ENCODE measurements around the gene KRT7.
A peak's percentile ranks its signal among the peaks of the same experiment; 100 is the strongest.
"Not testable (repeated sequence)": the region's sequence is repeated elsewhere in the genome, so short reads cannot be mapped to it uniquely, and the experiment has no call there.

The KRT7 gene

DNA sequence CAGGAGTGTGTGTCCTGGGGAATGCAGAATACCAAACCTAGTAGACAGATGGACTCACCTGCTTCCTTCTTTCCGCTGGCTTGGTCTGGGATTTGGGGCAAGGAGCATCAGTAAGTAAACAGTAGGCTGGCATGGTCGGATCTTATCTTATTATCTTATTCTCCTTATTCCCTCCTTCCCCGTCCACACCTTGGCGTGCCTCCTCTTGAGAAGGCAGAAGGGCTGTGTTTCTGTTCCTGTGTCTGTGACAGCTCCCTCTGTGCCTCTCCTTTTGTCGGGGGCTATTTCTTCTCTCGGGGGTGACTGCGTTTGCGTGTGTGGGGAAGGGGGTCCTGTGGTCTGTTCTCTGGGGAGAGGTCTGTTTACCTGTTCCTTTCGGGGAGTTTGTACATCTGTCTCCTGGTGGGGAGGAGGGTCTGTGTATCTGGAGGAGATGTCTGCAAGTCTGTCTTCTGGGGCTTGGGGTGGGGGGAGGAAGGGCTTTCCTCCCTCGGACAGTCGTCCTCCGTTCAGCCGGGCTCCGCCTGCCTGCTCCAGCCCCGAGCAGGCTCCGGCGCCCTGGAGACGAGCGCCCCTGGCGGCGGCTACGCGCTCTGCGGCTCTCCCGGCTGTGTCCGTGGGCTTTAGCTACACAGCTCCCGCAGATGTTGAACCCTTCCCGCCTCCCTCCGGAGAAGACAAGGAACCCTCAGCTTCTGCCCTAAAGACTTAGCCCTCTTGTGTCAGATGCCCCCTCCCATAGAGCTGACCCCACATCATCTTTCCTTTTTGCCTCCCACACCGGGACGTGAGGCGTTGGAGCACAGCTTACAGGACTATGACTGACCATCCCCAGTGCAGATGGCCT is 45.8 kb downstream of the KRT7 start:
- DNase-seq (ENCODE audit: low read depth, low spot score): no peak

DNA sequence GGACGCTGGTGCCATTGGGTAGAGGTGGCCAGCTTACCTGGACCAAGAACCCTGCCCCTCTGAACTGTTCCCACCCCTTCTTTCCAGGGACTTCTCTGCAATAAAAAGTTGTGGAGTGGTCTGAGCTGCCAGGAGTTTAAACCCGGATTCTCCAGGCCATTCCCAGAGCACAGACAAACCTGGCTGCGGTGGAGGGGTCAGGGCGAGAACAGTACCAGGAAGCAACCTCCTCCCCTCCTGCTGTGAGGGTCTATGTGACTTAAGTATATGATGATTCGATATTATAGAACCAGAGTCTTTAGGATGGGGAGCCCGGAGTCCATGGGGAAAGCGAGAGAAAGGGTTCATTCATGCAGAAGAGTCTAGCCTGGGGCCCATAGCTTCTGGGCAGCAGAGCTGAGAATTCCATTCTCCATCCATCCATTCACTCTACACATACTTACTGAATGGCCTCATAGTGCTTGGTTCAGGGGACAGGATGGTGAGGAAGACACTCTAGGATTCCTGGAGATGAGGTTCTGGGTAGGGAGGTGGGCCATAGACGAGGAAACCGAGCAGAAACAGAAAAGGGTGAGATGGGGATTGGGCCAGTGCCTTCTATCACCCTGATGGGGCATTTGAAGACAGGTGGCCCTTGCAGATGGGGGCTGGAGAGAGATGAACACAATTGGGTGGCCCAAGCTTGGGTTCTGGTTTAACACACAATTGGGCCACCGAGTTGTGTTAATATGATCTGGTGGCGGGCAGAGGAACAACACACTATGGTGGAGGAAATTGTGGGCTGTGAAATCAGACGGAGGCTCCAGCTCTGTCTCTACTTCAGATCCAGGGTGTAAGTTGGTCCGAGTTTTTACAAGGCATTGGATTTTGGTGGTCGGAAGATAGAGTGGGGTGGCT is 46.6 kb downstream of the KRT7 start:
- no peak for DNase-seq (ENCODE audit: low read depth, low spot score)

DNA sequence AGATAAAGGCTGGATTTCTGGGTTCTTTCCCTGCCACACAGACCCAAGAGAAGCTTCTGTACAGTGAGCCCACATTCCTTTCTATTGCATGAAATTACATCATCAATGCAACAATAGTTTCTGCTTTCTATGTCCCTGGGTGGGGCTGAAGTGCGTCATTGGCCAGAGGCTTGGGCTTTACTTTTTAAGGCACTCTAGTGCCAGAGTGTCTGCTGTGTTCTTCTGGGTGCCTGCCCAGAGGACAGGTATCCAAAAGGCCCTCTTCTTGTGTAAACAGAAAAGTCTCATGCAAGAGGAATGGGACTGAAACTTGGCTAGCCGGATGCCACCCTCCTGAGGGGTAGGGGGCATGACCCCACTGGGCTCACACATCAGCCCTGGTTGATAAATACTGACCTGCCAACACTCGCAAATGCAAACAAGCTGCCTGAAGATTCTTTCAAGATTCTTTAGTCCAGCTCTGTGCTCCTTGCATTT is 47.3 kb downstream of the KRT7 start:
- DNase-seq (ENCODE audit: low read depth, low spot score): no peak

DNA sequence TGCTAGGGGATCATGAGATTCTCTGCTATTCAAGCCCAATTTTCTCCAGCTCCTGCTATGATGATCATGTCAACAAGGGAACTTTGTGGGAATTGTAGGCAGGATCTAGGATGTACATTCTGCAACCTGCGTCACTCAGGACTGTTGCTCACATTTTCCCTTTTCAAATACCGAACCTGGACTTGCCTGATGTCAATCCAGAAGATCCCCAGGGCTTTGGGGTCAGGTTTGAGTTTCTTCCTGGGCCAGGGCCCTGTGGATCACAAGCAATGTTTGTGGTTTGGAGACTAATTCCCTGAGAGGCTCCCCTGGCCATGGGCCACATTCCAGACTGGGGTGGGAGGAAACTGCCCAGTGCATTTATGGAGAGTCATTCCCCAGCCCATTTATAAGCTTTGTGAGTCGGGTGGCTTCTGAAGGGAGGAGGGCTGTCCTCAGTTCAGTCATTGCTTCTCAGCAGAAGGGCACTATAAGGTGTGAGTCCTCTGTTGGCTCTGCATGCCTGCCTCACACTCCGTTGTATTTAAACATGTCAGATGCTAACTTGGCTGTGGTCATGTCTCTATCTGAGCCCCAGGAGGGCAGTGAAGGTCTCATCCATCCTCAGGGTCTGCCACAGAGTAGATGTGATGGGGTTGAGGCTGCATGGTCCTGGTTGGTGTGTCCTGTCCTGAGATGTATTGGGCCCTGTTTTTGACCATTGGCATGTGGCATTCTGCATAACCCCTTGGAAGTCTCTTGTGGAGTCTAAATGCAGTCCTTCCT is 47.9 kb downstream of the KRT7 start:
- peak; percentile 87 for DNase-seq (ENCODE audit: low read depth, low spot score)

DNA sequence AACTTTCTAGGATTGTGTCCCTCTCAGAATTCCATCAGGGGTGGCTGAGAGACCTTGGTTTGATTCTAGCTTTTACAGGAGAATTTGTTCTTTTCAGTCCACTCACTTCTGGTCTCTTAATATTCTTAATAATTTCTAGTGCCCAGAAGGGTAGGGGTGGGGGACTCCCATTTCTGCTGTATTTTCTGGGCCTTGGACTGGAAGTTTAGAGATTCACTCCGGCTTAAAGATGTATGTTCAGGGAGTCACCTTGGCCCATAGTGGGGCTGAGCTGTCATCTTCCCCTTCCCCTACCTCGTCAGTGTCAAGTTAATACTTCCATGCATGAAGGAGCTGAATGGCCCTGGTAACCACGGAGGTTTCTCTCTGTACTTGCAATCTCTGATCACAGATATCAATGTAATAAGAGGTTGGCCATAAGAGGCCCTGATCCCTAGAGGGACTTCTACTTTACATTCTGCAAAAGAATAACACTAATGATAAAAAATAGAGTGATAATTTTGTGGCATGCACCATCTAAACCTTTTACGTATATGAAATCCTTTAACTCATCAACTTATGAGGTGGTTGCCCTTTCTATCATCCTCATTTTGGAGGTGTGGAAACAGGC is 51.6 kb downstream of the KRT7 start:
- DNase-seq (ENCODE audit: low read depth, low spot score): no peak

DNA sequence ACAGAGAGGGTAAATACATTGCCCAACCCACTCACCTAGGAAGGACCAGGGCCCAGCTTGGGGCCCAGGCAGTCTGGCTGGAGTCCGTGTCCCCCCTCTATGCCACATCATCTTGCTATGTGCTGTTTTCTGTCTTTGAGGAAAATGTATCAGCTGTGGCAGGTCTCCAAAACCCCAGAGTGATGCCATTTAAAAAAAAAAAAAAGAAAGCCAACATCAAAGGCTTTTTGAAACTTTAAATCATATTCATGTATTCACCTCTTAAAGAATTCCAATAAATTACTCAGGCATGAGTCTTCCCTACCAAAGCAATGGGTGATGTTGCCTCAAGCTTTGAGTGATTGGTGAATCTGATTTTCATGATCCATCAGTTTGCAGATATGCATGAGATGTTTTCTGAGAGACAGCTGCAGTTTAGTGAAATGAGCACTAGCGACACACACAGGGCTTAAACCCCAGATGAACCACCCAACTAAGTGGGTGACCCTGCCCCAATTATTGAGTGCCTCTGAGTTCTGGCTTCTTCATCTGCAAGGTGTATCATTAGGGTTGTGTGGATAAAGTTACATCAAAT is 52.2 kb downstream of the KRT7 start:
- DNase-seq (ENCODE audit: low read depth, low spot score): no peak

DNA sequence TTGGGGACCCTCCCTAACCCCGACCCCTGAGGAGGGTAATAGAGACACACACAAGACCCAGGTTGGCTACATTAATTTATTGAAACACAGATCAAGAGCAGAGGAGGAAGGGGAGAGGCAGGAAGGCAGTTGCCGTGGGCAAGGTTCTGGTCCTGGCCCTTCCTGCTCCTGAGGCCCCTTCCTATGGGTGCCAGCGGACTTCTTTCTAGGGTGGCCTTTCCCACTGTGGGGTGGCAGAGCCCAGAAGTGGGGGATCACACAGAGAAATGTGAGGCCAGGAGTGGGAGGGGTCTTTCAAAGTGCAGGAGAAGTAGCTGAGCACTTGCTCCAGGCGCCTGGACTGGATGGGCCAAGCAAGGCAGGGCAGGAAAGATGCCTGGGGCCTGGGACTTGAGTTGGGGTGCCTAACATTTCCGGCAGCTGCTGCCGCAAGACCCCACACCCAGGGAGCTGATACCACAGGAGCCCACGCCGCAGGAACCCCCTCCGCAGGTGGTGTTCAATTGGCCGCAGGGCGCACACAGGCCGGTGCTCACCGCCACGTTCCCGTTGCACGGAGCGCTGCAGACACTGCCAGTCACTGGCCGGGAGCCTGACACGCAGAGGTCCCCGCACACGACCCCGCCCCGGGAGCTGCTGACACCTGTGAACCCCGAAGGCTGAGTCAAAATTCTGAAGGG is 52.9 kb downstream of the KRT7 start:
- no peak for DNase-seq (ENCODE audit: low read depth, low spot score)

DNA sequence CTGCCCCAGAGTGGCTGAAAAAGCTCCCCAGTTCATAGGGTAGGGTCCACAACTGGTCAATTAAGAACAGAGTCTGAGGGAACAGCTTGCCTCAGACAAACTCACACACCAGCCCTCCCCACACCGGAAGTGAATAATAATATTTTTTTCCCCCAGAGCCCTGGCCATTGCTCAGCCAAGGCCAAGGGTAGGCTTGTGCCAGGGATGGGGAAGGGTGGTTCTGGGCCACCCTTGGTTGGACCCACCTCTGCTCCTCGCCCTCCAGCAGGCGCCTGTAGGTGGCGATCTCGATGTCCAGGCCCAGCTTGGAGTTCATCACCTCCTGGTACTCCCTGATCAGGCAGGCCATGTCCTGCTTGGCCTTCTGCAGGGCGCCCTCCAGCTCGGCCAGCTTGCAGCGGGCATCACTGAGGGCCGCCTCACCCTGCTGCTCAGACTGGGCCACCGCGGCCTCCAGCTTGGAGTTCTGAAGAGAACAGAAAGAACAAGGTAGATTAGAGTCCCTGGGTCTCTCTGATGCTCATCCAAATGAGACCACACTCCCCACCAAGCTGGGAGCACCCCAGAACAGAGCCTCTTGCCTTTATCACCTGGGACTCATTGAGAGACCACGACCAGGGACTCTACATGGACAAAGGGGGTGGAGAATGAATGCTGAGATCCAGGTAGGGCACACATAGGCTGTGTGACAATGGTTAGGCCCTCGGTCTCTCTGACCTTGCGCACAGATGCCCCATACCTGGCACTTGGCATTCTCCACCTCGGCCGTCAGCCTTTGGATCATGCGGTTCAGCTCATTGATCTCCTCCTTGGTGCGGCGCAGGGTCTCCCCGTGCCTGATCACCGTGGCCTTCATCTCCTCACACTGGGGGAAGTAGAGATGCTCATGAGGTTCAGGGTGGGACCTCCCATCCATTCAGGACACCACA is 54.1 kb downstream of the KRT7 start:
- not testable (repeated sequence) for DNase-seq (ENCODE audit: low read depth, low spot score)

DNA sequence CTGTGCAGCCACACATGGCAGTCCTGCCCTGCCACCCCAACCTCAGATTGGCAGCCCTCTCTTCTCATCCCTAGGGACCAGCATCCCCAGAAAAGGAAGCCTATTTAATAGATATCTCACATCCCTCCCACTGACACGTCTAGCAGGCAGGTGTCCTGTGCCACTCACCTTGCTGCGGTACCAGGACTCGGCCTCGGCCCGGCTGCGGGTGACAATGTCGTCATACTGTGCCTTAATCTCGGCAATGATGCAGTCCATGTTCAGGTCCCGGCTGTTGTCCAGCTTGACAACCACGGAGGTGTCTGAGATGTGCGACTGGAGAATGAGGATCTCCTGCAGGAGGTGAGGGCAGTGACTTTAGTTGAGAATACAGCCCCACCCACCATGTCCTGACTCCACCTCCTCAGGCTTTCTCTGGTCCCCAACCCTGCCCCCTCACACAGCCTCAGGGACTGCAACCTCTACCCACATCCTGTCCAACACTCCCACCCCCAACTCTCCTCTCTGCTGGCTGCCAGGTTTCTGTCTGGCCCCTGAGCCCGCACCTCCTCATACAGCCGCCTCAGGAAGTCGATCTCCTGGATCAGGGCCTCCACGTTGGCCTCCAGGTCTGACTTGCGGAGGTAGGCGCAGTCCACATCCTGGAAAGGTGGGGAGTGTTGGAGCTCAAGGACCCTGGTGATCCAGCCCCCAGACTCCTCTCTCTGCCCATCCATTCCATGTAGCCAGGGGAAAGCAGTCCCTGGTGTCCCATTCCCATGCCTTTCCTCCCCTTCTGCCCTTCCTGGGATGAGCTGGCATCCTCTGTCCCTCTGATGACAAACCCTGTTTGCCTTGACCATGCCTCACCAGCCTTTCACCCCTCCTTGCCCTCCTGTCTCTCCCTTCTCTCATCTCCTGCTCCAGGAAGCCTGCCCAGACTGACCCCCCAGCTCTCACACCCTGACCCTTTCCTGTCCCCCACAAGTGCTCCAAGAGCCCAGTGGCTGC is 55.1 kb downstream of the KRT7 start:
- not testable (repeated sequence) for DNase-seq (ENCODE audit: low read depth, low spot score)

DNA sequence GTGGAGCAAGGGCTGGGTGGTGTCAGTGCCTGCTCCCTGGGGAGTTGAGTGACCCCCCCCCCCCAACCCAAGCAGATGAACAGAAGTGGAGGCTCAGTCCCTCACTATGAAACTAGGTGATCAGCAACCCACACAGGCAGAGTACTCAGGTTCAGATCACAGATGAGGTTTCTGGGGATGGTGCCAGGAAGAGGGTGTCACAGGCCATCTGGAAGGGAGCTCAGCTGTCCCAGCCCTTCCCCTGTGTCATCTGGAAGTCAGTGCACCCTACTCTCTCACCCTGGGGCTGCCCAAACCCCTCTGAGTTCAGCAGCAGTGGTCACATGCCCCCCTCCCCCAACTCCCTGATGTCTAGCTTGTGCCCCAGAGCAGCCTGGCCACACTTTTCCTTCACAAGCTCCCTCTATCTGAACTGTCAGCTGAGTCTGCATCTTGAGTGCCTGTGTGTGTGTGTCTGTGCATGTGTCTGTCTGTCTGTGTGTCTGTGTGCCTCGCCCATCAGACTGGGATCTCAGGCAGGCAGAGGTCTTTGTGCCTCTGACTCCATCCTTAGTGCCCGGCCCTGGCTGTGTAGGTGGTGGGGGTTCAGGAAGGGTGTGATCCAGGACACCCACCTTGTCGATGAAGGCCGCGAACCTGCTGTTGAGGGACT is 57.6 kb downstream of the KRT7 start:
- DNase-seq (ENCODE audit: low read depth, low spot score): not testable (repeated sequence)

DNA sequence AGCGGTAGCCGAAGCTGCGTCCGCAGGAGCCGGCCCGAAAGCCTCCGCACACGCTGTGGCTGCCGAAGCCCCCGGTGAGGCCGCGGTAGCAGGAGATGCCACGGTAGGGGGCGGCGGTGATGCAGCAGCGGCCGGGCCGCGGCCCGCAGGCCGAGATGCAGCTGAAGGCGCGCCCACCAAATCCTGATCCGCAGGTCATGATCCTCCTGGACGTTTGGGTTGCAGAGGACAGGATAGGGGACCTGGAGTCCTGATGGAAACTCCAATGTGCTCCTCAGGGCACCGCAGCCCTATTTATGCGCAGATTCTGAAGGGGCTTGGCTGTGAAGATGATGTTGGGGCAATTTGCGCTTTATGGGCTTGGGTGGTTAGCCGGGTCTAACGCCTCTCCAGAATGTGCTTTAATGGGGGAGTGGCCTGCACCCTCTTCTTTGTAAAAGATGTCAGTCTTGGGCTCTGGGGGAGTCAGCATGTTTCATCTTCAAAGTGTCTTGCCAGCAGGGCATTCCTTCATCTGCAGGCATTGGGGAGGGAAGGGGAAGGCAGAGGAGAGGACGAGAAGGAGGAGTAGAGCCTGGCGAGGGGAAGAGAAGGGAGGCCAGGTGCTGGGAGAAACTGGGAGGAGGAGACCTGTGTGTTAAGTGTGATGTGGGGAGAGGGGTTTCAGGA is 58.4 kb downstream of the KRT7 start, which contains the start of gene KRT81:
TSS of gene KRT81 (minus strand) at position 268 of the 669 bp plus-strand sequence. CDS start at position 199, 69 bp downstream.
- DNase-seq (ENCODE audit: low read depth, low spot score): no peak

DNA sequence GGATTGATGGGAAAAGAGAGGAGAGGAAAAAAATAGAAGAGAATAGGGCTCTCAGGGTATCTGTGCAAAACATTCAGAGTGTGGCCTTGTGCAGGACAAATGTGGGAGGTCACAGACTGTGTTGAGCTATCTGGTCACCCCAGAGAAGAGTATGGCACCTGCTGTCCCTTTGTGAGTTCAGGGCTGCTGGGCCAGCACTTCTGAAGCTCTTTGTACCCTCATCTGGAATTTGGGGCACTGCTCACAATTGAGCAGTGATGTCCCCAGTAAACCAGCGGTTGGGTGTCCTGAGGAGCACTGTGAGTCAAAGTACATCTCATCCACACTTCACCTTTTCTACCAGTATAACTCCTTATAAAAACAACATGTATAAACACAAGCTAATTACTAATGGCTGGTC is 60.9 kb downstream of the KRT7 start:
- no peak for DNase-seq (ENCODE audit: low read depth, low spot score)

DNA sequence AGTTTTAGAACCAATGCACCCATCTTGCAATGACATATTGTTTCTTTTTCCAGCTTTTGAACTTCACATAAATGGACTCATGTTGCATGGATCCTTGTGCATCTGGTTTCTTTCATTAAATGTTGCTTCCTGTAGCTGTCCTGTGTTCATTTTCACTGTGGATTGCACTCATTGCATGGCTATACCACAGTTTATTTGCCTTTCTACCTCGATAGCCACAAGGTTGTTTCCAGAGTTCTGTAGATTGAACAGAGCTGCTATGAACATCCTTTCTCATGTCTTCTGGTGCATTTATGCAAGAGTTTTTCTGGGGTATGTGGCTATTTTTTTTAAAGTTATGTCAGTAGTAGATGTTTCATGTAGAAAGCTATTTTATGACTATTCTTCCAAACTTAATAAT is 61.8 kb downstream of the KRT7 start:
- DNase-seq (ENCODE audit: low read depth, low spot score): no peak

DNA sequence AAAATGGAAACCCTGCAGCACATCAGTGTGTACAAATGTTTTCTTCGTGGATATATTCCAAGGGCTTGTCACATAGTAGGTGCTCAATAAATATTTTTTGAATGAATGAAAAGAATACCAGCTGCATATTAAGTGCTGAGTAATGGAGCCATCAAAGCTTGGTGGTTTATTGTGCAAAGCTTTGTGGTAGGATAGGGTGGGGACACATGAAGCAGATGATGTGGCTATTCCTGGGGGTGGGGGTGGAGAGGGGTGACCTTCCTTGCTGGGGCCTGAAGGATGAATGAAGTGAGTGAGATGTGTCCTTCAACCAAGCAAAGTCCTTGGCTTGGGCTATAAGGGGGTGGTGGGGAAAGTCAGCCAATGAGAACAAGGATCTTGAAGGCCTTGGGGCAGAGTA is 62.6 kb downstream of the KRT7 start:
- no peak for DNase-seq (ENCODE audit: low read depth, low spot score)

DNA sequence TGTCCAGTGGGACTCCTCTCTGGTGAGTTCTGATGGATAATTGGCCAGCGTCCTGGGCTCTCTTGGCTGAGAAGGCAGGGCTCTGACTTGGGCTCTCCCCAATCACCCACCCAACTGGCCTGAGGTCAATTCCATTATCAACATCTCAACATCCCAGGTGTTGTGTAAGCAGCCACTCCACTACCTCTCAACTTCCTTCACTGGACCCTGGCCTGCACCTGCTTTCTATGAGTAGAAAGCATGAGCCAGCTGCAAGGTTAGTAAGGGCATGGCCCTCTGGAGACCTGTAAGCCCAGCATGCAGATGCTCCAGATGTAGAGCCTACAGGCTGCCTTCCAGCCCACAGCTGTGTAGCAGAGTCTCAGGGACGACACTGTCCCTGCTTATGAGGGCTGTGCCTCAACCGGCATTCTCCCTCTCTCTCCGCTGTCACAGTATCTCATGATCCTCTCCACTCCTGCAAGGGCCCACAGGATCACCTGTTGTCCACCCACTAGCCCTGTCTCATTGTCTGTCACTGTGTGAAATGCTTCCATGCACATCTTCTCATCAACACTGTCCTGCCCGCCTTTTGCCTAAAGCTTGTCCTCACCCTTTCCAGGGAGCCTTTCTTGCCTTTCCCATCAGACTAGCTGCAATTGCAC is 63.7 kb downstream of the KRT7 start:
- DNase-seq (ENCODE audit: low read depth, low spot score): no peak
